ENCODE measurements around the gene EI24.

GRCh38 chr11:125569915-125570621 lies 791 bp downstream of the EI24 start:
- TF ChIP-seq, protein P1, sequence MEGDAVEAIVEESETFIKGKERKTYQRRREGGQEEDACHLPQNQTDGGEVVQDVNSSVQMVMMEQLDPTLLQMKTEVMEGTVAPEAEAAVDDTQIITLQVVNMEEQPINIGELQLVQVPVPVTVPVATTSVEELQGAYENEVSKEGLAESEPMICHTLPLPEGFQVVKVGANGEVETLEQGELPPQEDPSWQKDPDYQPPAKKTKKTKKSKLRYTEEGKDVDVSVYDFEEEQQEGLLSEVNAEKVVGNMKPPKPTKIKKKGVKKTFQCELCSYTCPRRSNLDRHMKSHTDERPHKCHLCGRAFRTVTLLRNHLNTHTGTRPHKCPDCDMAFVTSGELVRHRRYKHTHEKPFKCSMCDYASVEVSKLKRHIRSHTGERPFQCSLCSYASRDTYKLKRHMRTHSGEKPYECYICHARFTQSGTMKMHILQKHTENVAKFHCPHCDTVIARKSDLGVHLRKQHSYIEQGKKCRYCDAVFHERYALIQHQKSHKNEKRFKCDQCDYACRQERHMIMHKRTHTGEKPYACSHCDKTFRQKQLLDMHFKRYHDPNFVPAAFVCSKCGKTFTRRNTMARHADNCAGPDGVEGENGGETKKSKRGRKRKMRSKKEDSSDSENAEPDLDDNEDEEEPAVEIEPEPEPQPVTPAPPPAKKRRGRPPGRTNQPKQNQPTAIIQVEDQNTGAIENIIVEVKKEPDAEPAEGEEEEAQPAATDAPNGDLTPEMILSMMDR (IDR thresholded peaks at IDR 0.05; ENCODE audit: control extremely low read depth in 1 of 3, insufficient read depth in 1 of 3, low read depth in 1 of 3, low read length in 3 of 3) = no peak
- TF ChIP-seq CEBPB (IDR thresholded peaks at IDR 0.05; ENCODE audit: low read depth, low read length) (no peak), ZNF274 (IDR thresholded peaks at IDR 0.05; ENCODE audit: borderline replicate concordance, extremely low read depth, low read length) (no peak), GABPA (IDR thresholded peaks at IDR 0.05; ENCODE audit: borderline replicate concordance, insufficient read depth, low read length) (no peak), SIRT6 (IDR thresholded peaks at IDR 0.05; ENCODE audit: low read length) (no peak), NRF1 (IDR thresholded peaks at IDR 0.05; ENCODE audit: low read depth, low read length) (no peak)

Data from H1 (cell line).